ENCODE data around the gene PLAGL2.

The PLAGL2 gene

GRCh38 chr20:32160341-32160740 lies 47.2 kb downstream of the PLAGL2 start:
- H3K36me3 Mint-ChIP-seq (ENCODE audit: low read depth), result peaks cover 78% of the 10 kb centered on the region
- no peaks in the 10 kb centered on the region for H3K27me3 Mint-ChIP-seq
- peaks cover 9% of the 10 kb centered on the region for H3K4me1 Mint-ChIP-seq (ENCODE audit: low read depth)
- H3K4me3 Mint-ChIP-seq, result no peak overlapping the region
- H3K9me3 Mint-ChIP-seq, result no peaks in the 10 kb centered on the region
- H3K27ac Mint-ChIP-seq, result no peak overlapping the region

- Mint-ChIP-seq H3K36me3 (ENCODE audit: low read depth) (peaks cover 79% of the 10 kb centered on the region), H3K27ac (no peak overlapping the region), H3K4me1 (ENCODE audit: low read depth) (peaks cover 13% of the 10 kb centered on the region), H3K27me3 (no peaks in the 10 kb centered on the region), H3K9me3 (no peaks in the 10 kb centered on the region), H3K4me3 (no peak overlapping the region)
Observed at GRCh38 chr20:32159766-32160221, 47.7 kb downstream of the PLAGL2 start.

- Mint-ChIP-seq H3K27me3 (no peaks in the 10 kb centered on the region), H3K4me3 (no peak overlapping the region), H3K27ac (no peak overlapping the region), H3K4me1 (ENCODE audit: low read depth) (peaks cover 13% of the 10 kb centered on the region), H3K9me3 (no peaks in the 10 kb centered on the region), H3K36me3 (ENCODE audit: low read depth) (peaks cover 73% of the 10 kb centered on the region)
Observed at GRCh38 chr20:32158943-32159660, 48.4 kb downstream of the PLAGL2 start.

GRCh38 chr20:32158351-32158750 lies 49.2 kb downstream of the PLAGL2 start:
- peaks cover 69% of the 10 kb centered on the region for H3K36me3 Mint-ChIP-seq (ENCODE audit: low read depth)
- H3K27me3 Mint-ChIP-seq, result no peaks in the 10 kb centered on the region
- peaks cover 13% of the 10 kb centered on the region for H3K4me1 Mint-ChIP-seq (ENCODE audit: low read depth)
- H3K9me3 Mint-ChIP-seq, result no peaks in the 10 kb centered on the region
- H3K4me3 Mint-ChIP-seq, result no peak overlapping the region
- H3K27ac Mint-ChIP-seq, result no peak overlapping the region

GRCh38 chr20:32157611-32158010 lies 49.9 kb downstream of the PLAGL2 start:
- H3K36me3 Mint-ChIP-seq (ENCODE audit: low read depth), result peaks cover 64% of the 10 kb centered on the region
- peaks cover 13% of the 10 kb centered on the region for H3K4me1 Mint-ChIP-seq (ENCODE audit: low read depth)
- H3K9me3 Mint-ChIP-seq, result no peaks in the 10 kb centered on the region
- H3K27me3 Mint-ChIP-seq, result no peaks in the 10 kb centered on the region
- H3K27ac Mint-ChIP-seq, result no peak overlapping the region
- H3K4me3 Mint-ChIP-seq, result no peak overlapping the region

GRCh38 chr20:32155017-32155981 lies 52.2 kb downstream of the PLAGL2 start:
- Mint-ChIP-seq H3K27me3 (no peaks in the 10 kb centered on the region), H3K9me3 (no peaks in the 10 kb centered on the region), H3K4me1 (ENCODE audit: low read depth) (peaks cover 13% of the 10 kb centered on the region), H3K27ac (peak overlapping the region; percentile 32), H3K36me3 (ENCODE audit: low read depth) (peaks cover 60% of the 10 kb centered on the region), H3K4me3 (no peak overlapping the region)

GRCh38 chr20:32153771-32154170 lies 53.8 kb downstream of the PLAGL2 start:
- no peaks in the 10 kb centered on the region for H3K9me3 Mint-ChIP-seq
- H3K4me1 Mint-ChIP-seq (ENCODE audit: low read depth), result peaks cover 10% of the 10 kb centered on the region
- no peak overlapping the region for H3K27ac Mint-ChIP-seq
- H3K4me3 Mint-ChIP-seq, result no peak overlapping the region
- H3K27me3 Mint-ChIP-seq, result no peaks in the 10 kb centered on the region
- peaks cover 54% of the 10 kb centered on the region for H3K36me3 Mint-ChIP-seq (ENCODE audit: low read depth)

- no peaks in the 10 kb centered on the region for H3K9me3 Mint-ChIP-seq
- no peak overlapping the region for H3K4me3 Mint-ChIP-seq
- H3K4me1 Mint-ChIP-seq (ENCODE audit: low read depth), result peaks cover 6% of the 10 kb centered on the region
- no peak overlapping the region for H3K27ac Mint-ChIP-seq
- H3K36me3 Mint-ChIP-seq (ENCODE audit: low read depth), result peaks cover 52% of the 10 kb centered on the region
- no peaks in the 10 kb centered on the region for H3K27me3 Mint-ChIP-seq
Observed at GRCh38 chr20:32153156-32153665, 54.3 kb downstream of the PLAGL2 start.

GRCh38 chr20:32152421-32153155 lies 55.0 kb downstream of the PLAGL2 start:
- H3K27me3 Mint-ChIP-seq, result no peaks in the 10 kb centered on the region
- no peaks in the 10 kb centered on the region for H3K9me3 Mint-ChIP-seq
- peaks cover 50% of the 10 kb centered on the region for H3K36me3 Mint-ChIP-seq (ENCODE audit: low read depth)
- H3K4me3 Mint-ChIP-seq, result no peak overlapping the region
- H3K4me1 Mint-ChIP-seq (ENCODE audit: low read depth), result peaks cover 5% of the 10 kb centered on the region
- peak overlapping the region; percentile 1 for H3K27ac Mint-ChIP-seq

- Mint-ChIP-seq H3K9me3 (no peaks in the 10 kb centered on the region), H3K27ac (no peak overlapping the region), H3K4me1 (ENCODE audit: low read depth) (peaks cover 4% of the 10 kb centered on the region), H3K4me3 (no peak overlapping the region), H3K36me3 (ENCODE audit: low read depth) (peaks cover 57% of the 10 kb centered on the region), H3K27me3 (no peaks in the 10 kb centered on the region)
Observed at GRCh38 chr20:32150291-32150848, 57.2 kb downstream of the PLAGL2 start.

GRCh38 chr20:32149566-32150170 lies 57.9 kb downstream of the PLAGL2 start:
- no peak overlapping the region for H3K4me3 Mint-ChIP-seq
- no peak overlapping the region for H3K27ac Mint-ChIP-seq
- H3K9me3 Mint-ChIP-seq, result no peaks in the 10 kb centered on the region
- no peaks in the 10 kb centered on the region for H3K4me1 Mint-ChIP-seq (ENCODE audit: low read depth)
- H3K36me3 Mint-ChIP-seq (ENCODE audit: low read depth), result peaks cover 59% of the 10 kb centered on the region
- no peaks in the 10 kb centered on the region for H3K27me3 Mint-ChIP-seq

- Mint-ChIP-seq H3K27me3 (no peaks in the 10 kb centered on the region), H3K9me3 (no peaks in the 10 kb centered on the region), H3K4me1 (ENCODE audit: low read depth) (no peaks in the 10 kb centered on the region), H3K27ac (no peak overlapping the region), H3K36me3 (ENCODE audit: low read depth) (peaks cover 72% of the 10 kb centered on the region), H3K4me3 (no peak overlapping the region)
Observed at GRCh38 chr20:32144898-32145662, 62.5 kb downstream of the PLAGL2 start.

- Mint-ChIP-seq H3K4me3 (no peak overlapping the region), H3K9me3 (no peaks in the 10 kb centered on the region), H3K27ac (no peak overlapping the region), H3K4me1 (ENCODE audit: low read depth) (no peaks in the 10 kb centered on the region), H3K36me3 (ENCODE audit: low read depth) (peaks cover 75% of the 10 kb centered on the region), H3K27me3 (no peaks in the 10 kb centered on the region)
Observed at GRCh38 chr20:32142991-32143390, 64.6 kb downstream of the PLAGL2 start.
